ENCODE measurements around the gene CACNA1G.
A peak's percentile ranks its signal among the peaks of the same experiment; 100 is the strongest.

CACNA1G gene

GRCh38 chr17:50560185-50560824, at the start of gene CACNA1G:
TSS of gene CACNA1G (plus strand) at chr17:50560715. CDS start at chr17:50561460, 745 bp downstream.
- peak; percentile 87 for DNase-seq (ENCODE audit: low read depth)

DNA sequence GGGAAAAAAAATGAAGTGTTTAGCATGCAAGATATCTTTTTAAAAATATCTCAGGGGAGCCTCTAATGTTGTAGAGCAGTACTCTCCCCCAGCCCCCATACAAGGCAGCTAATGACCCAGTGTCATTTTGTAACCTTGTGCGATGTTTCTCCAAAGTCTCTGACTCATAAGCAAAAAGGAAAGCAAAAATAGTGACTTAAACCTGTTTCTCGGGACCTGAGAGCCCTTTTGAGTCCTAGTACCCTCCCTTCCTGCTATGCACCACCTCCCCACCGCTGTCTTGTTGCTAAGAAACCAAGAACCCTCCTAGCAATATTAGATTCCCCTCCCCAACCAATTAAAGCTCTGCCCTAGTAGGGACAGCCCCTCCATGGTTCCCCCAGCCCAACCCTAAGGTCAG, 49.5 kb upstream of the CACNA1G start:
- peak; percentile 34 for DNase-seq (ENCODE audit: low read depth)

DNA sequence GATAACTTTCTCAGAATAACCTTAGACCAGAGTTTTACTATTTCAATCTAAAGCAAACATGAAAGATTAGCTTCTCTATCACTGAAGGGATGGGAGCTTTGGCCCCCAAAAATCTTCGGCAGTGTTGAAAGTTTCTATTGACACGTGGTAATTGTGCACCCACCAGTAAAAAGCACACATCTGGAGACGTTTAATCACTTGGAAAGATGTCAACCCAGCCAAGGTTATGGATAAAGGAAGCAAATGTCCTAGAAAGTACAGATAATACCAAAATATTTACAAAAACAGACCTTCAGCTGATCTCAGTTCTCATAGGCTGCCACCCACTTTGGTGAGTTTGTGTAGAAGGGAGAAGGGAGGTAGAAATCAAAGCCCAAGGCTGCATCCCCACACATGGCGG, 47.0 kb upstream of the CACNA1G start:
- no peak for DNase-seq (ENCODE audit: low read depth)

GRCh38 chr17:50514388-50514787, 46.1 kb upstream of the CACNA1G start:
- DNase-seq (ENCODE audit: low read depth), result no peak

- no peak for DNase-seq (ENCODE audit: low read depth)
Measured at GRCh38 chr17:50514936-50515702, 45.4 kb upstream of the CACNA1G start.

GRCh38 chr17:50517011-50517410, 43.5 kb upstream of the CACNA1G start:
- DNase-seq (ENCODE audit: low read depth), result no peak

DNA sequence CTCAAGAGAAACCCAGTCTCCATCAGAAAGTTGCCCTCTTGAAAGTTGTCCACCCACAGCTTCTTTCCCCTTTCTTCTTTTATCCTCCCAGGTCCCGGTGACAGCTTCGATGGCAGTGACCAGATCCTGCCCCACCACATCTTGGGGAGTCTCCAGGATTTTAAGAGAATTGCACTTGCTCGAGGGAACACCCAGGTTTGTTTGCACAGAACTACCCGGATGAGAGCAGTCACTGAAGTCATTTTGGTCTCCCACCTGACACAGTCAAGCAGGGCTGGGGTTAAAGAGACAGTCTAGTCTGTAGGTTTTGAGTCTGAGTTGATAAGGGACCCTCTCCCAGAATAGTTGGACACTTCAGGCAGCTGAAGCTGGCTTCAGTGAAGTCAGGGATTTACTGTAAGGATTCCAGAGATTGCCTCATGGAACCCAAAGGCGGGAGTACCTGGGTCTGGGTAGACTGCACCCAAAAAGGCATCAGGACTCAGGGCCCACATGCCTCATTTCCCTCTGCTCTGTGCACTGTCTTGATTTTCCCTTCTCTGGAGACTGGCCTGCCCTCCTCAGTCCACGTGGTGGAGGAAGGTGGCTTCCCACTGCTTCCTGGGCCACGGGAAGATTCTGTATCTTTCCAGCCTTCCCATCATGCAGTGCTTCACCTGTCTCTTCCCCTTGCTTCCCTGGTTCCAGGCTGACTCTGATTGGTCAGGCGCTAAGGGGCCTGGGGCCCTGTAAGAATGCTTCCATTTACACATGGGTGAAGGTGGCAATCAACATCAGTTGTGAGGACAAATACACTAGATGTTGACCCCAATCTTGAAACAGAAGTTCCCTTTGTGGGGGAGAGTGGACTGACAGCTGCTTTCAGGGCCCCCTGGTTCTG, 42.8 kb upstream of the CACNA1G start:
- no peak for DNase-seq (ENCODE audit: low read depth)

DNA sequence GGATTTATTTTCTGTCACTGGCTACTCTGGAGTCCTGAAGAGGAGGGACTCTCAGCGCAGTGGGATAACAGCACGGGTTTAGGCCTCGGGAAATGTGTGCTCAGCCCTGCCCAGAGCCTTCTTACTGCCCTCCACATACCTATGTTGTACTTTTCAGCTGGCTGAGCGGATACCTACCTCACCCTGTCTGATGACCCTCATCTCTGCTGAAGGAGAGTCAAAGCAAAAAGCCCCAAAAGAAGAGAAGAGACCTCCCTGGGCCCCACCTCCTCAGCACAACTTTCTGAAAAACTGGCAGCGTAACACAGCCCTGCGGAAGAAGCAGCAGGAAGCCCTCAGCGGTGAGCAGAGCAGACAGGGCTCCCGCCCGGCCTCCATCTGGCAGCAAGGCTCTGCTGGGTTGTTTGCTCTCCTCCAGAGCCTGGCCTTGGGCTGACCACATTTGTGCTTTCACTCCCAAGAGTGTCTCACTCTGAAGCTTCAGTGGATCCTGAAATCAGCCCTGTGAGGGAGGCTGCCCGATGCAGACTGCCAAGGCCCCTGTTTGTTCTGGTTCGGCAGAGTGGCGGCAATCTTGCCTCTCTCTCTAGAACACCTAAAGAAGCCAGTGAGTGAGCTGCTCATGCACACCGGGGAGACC, 42.0 kb upstream of the CACNA1G start:
- no peak for DNase-seq (ENCODE audit: low read depth)

DNA sequence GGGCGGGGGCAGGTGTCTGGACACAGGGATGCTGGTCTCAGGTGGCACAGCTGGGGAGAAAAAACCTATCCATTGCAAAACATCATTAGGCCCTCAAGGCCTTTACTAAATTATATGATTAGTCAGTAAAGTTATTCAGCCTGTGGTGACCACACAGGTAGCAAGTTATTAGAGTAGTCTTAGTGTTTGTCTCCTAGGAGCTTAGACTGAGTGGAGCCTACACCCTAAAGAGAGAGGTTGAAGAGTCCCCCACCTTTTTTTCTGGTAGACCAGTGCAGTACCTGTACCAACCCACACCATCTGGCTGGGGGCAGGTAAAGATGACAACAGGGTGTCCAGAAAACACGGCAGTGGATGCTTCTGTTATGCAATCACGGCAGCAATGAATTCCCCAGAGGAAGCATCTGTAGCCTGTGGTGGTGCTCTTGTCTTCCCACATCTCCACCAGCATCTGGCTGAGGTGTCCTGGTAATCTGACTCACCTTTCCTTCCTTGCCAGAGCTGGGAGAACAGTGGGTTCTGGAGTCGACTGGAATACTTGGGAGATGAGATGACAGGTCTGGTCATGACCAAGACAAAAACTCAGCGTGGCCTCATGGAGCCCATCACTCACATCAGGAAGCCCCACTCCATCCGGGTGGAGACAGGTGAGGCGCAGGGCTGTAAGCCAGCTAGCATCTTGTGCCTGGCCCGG, 41.2 kb upstream of the CACNA1G start:
- DNase-seq (ENCODE audit: low read depth), result no peak

GRCh38 chr17:50520483-50520882, 40.0 kb upstream of the CACNA1G start:
- no peak for DNase-seq (ENCODE audit: low read depth)

GRCh38 chr17:50521514-50521913, 39.0 kb upstream of the CACNA1G start:
- DNase-seq (ENCODE audit: low read depth), result no peak

GRCh38 chr17:50522766-50523165, 37.7 kb upstream of the CACNA1G start:
- DNase-seq (ENCODE audit: low read depth), result no peak

DNA sequence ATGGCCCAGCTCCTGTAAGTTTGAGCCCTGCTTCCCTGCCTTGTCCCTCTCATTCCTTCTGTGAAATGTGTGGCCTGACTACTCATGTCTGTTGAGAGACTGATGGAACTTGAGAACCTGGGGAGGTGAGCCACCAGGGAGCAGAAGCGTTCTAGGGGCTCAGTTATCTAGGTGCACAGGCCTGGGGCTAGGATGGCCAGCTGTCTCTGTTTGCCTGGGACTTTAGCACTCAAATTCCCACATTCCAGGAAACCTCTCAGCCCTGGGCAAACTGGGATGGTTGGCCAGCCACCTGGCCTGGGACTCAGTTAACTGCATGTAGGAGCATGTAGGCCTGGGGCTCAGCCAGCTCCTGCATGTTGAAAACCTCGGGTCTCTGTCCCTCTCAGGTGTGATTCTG, 37.3 kb upstream of the CACNA1G start:
- no peak for DNase-seq (ENCODE audit: low read depth)

DNA sequence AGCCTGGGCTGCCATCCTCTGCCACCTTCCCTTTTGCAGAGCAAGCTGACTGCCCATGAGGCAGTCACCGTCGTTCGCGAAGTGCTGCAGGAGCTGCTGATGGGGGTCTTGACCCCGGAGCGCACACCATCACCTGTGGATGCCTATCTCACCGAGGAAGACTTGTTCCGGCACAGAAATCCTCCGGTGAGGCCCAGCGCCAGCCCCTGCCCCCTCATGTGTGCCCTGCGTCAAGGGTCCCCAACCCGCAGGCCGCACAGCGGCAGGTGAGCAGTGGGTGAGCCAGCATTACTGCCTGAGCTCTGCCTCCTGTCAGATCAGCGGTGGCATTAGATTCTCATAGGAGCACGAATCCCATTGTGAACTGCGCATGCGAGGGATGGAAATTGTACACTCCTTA, 35.7 kb upstream of the CACNA1G start:
- no peak for DNase-seq (ENCODE audit: low read depth)

- DNase-seq (ENCODE audit: low read depth), result no peak
Measured at GRCh38 chr17:50527155-50527762, 33.3 kb upstream of the CACNA1G start.

DNA sequence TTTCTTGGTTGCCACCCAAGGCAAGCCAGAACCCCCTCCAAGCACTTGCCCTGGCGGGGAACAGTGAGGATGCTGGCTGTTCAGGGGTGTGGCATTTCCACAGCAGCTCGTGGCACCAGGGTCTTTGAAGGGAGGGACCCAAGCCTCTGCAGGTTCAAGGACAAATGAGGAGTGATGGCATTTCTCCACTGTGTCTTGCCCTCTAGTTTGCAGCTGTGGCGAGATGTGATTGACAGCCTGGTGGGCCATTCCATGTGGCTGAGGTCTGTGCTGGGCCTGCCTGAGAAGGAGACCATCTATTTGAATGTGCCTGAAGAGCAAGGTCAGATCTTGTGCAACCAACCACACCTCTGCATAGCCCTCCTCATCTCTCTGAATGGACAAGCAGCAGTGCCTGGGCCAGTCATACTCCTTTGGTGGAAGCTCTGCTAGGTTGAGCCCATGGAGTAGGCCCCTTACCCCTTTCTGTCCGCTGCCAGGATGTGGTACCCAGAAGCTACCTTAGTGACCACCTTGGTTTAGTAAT, 32.5 kb upstream of the CACNA1G start:
- no peak for DNase-seq (ENCODE audit: low read depth)

DNA sequence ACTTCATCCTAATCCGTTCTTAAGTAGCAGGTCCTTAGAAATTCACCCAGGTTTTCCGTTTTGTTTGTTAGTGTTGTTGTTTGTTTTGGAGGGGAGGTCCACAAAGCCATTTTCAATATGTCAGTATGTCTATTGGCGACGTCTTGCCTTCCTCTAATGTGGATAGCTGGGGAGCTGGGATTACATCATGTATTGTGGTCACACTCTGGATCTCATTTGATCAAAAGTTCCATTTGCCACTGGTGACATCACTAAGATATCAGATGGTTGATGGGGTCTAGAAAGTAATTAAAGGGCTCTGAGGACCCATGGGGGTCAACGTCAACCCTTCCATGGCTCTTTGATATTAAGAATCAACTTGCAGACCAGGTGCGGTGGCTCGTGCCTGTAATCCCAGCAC, 30.7 kb upstream of the CACNA1G start:
- DNase-seq (ENCODE audit: low read depth), result no peak

GRCh38 chr17:50531428-50532025, 29.0 kb upstream of the CACNA1G start:
- DNase-seq (ENCODE audit: low read depth), result no peak

- DNase-seq (ENCODE audit: low read depth), result no peak
Measured at GRCh38 chr17:50532452-50533024, 28.0 kb upstream of the CACNA1G start, which contains the start of gene EPN3. TSS of gene EPN3 (plus strand) at chr17:50532735. CDS start at chr17:50536557, 3,822 bp downstream.

GRCh38 chr17:50533185-50533584, 27.3 kb upstream of the CACNA1G start:
- DNase-seq (ENCODE audit: low read depth), result no peak

Measured in activated T-cell treated with anti-CD3 and anti-CD28 coated beads for 48 hours (primary cell).